Measurements from ENCODE around the gene CLIC5.
A peak's percentile ranks its signal among the peaks of the same experiment; 100 is the strongest.

Gene CLIC5

GRCh38 chr6:45966340-45966739 is 49.3 kb downstream of the CLIC5 start:
- DNase-seq (ENCODE audit: low read depth in 2 of 3, low spot score in 1 of 3) = no peak

- no peak for DNase-seq (ENCODE audit: low read depth in 2 of 3, low spot score in 1 of 3)
Measured at GRCh38 chr6:45965792-45966191, 49.9 kb downstream of the CLIC5 start.

- DNase-seq (ENCODE audit: low read depth in 2 of 3, low spot score in 1 of 3) = no peak
Measured at GRCh38 chr6:45965007-45965406, 50.7 kb downstream of the CLIC5 start.

- DNase-seq (ENCODE audit: low read depth in 2 of 3, low spot score in 1 of 3) = no peak
Measured at GRCh38 chr6:45964300-45964699, 51.4 kb downstream of the CLIC5 start.

GRCh38 chr6:45963896-45964295 is 51.8 kb downstream of the CLIC5 start:
- no peak for DNase-seq (ENCODE audit: low read depth in 2 of 3, low spot score in 1 of 3)

- DNase-seq (ENCODE audit: low read depth in 2 of 3, low spot score in 1 of 3) = no peak
Measured at GRCh38 chr6:45961125-45961524, 54.5 kb downstream of the CLIC5 start.

- no peak for DNase-seq (ENCODE audit: low read depth in 2 of 3, low spot score in 1 of 3)
Measured at GRCh38 chr6:45959534-45960145, 56.0 kb downstream of the CLIC5 start.

- DNase-seq (ENCODE audit: low read depth in 2 of 3, low spot score in 1 of 3) = no peak
Measured at GRCh38 chr6:45956663-45957062, 59.0 kb downstream of the CLIC5 start.

GRCh38 chr6:45956176-45956575 is 59.5 kb downstream of the CLIC5 start:
- DNase-seq (ENCODE audit: low read depth in 2 of 3, low spot score in 1 of 3) = no peak

GRCh38 chr6:45955597-45955996 is 60.1 kb downstream of the CLIC5 start:
- DNase-seq (ENCODE audit: low read depth in 2 of 3, low spot score in 1 of 3) = no peak

GRCh38 chr6:45952546-45952945 is 63.1 kb downstream of the CLIC5 start:
- no peak for DNase-seq (ENCODE audit: low read depth in 2 of 3, low spot score in 1 of 3)

- no peak for DNase-seq (ENCODE audit: low read depth in 2 of 3, low spot score in 1 of 3)
Measured at GRCh38 chr6:45952168-45952529, 63.5 kb downstream of the CLIC5 start.

GRCh38 chr6:45951321-45952167 is 64.1 kb downstream of the CLIC5 start:
- DNase-seq (ENCODE audit: low read depth in 2 of 3, low spot score in 1 of 3) = no peak

GRCh38 chr6:45949256-45949655 is 66.4 kb downstream of the CLIC5 start:
- no peak for DNase-seq (ENCODE audit: low read depth in 2 of 3, low spot score in 1 of 3)

GRCh38 chr6:45947807-45948206 is 67.9 kb downstream of the CLIC5 start:
- no peak for DNase-seq (ENCODE audit: low read depth in 2 of 3, low spot score in 1 of 3)

GRCh38 chr6:45946887-45947286 is 68.8 kb downstream of the CLIC5 start:
- DNase-seq (ENCODE audit: low read depth in 2 of 3, low spot score in 1 of 3) = no peak

- DNase-seq (ENCODE audit: low read depth in 2 of 3, low spot score in 1 of 3) = no peak
Measured at GRCh38 chr6:45946352-45946751, 69.3 kb downstream of the CLIC5 start.

GRCh38 chr6:45942953-45943352 is 72.7 kb downstream of the CLIC5 start:
- DNase-seq (ENCODE audit: low read depth in 2 of 3, low spot score in 1 of 3) = no peak

- no peak for DNase-seq (ENCODE audit: low read depth in 2 of 3, low spot score in 1 of 3)
Measured at GRCh38 chr6:45933855-45934254, 81.8 kb downstream of the CLIC5 start.

GRCh38 chr6:45931232-45931631 is 84.4 kb downstream of the CLIC5 start:
- no peak for DNase-seq (ENCODE audit: low read depth in 2 of 3, low spot score in 1 of 3)

- DNase-seq (ENCODE audit: low read depth in 2 of 3, low spot score in 1 of 3) = peak; percentile 35 to 60 (median 49)
Measured at GRCh38 chr6:45930420-45931040, 85.1 kb downstream of the CLIC5 start.

Data from stimulated activated CD4-positive, alpha-beta T cell treated with anti-CD3 and anti-CD28 coated beads, Interleukin-12 subunit alpha, Interleukin-12 subunit beta, amount 100 ng/mL, for 48 hours (primary cell).